ENCODE data around the gene CDKN2D. TPM values are rescaled to one million over a fixed set of nuclear protein-coding genes. Genes with fewer than 3 reads are reported as not detected.
"Not testable (repeated sequence)": the region's sequence is repeated elsewhere in the genome, so short reads cannot be mapped to it uniquely, and the experiment has no call there.

The CDKN2D gene
- total RNA-seq, 1 experiment from 2014 or later = 15.6 TPM

DNA sequence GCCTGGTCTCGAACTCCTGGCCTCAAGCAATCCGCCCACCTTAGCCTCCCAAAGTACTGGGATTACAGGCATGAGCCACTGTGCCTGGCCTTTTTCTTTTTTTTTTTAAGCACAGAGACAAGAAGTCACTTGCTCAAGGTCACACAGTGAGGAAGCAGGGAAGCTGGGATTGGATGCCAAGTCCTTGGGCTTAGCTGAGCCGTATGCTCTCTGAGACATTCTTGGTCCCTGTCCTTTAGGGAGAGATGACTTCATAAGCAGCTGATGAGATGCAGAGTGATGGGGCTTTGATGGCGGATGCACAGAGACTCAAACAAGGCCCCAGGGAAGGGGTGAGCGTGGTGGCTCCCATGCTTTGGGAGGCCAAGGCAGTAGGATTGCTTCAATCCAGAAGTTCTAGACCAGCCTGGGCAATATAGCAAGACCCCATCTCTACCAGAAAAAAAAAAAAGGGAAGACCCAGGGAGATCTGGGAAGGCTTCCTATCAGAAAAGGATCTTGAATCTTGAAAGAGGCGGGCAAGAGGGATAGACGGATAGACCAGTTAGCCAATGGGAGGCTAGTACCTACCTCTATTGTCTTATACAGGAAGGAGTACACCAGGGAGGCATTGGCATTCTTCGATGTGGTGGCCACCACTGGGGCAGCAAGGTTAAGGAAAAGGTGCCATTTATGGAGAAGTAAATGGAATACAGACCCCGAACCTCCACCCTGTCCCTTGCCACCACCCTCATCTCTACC lies 14.4 kb upstream of the CDKN2D start:
- no peak for DNase-seq (ENCODE audit: low spot score)
- in situ Hi-C loops (cut with HindIII; ENCODE audit: low sequenced_read_pairs) = no loop called here

DNA sequence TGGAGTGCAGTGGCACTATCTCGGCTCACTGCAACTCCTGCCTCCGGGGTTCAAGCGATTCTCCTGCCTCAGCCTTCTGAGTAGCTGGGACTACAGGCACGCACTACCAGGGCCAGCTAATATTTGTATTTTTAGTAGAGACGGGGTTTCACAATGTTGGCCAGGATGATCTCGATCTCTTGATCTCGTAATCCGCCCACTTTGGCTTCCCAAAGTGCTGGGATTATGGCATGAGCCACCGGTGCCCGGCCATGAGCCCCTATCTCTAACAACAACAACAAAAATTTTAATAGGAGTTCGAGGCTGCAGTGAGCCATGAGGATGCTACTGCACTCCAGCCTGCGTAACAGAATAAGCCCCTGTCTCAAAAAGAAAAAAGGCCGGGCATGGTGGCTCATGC lies 13.3 kb upstream of the CDKN2D start:
- in situ Hi-C loops (cut with HindIII; ENCODE audit: low sequenced_read_pairs) = no loop called here

DNA sequence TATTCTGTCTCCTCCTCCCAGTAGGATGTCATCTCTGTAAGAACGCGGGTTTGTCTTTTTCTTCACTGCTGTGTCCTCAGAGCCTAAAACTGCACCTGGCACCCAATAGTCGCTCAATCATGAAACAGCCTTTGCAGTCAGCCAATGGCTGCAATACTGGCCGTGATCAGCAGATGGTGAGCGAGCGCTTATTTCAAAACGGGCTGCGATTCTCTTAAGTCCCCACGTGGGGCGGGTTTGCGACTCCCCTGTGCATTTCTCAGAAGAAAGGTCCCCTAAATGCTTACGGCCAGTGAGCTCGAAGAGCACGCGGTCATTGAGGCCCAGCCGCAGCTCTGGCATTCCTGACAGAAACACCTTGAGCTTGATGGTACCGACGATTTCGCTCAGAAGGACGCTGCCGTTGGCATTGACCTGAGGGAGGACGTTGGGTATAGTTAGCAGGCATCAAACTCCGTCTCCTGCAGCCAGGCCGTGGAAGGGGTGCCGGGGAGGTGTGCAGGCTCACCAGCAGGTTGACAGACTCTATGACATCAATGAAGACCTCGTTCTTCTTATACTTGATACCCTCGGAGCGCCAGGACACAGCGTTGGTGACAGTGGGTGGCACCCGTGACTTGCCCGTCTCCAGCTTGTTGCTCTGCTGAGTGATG lies 12.3 kb upstream of the CDKN2D start:
- peak; percentile 95 for DNase-seq (ENCODE audit: low spot score)
- in situ Hi-C loops (cut with HindIII; ENCODE audit: low sequenced_read_pairs) = no loop called here

More for the DNA sequence above, 13.3 kb upstream of the CDKN2D start:
- no peak for DNase-seq (ENCODE audit: low spot score)

DNA sequence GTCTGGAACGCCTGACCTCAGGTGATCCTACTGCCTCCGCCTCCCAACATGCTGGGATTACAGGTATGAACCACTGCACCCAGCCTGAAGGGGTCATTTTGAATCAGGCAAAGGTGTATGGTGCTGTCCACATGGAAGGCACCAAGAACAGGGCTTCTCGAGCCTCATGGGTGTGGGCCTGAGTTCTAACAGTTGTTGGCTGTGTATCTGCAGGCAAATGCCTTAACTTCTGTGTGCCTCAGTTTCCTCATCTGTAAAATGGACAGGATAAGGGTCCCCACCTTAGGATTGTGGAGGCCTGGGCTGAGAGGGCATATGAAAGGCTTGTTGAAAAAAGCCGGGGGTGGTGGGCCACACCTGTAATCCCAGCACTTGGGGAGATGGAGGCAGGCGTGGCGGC lies 9.2 kb upstream of the CDKN2D start:
- no peak for DNase-seq (ENCODE audit: low spot score)
- in situ Hi-C loops (cut with HindIII; ENCODE audit: low sequenced_read_pairs) = no loop called here

DNA sequence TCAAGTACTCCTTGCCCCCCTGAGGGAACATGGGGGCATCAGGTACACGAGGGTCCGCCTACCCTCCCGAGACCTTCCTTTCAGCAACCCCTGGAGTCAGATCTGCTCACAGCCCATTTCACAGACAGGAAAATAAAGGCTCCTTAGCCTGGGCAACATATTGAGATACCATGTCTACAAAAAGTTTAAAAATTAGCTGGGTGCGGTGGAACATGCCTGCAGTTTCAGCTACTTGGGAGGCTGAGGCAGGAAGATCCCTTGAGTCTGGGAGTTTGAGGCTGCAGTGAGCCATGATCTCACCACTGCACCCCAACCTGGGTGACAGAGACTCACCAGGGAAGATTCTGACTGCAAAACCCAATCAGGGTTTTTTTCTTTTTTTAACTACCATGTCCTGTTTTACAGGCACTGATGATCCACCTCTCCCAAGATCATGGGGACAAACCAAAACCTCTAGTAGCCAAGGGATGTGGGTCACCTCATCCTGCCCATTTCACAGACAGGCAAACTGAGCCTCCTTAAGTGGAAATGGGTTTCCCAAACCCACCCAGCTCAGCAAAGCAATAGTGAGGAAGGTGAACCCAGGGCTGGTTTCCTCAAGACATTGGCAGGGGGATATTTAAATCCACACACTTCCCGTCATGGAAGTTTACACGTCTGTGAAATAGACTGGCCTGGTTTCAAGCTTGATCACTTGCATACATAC lies 6.4 kb upstream of the CDKN2D start:
- in situ Hi-C loops (cut with HindIII; ENCODE audit: low sequenced_read_pairs) = no loop called here
- no peak for DNase-seq (ENCODE audit: low spot score)

DNA sequence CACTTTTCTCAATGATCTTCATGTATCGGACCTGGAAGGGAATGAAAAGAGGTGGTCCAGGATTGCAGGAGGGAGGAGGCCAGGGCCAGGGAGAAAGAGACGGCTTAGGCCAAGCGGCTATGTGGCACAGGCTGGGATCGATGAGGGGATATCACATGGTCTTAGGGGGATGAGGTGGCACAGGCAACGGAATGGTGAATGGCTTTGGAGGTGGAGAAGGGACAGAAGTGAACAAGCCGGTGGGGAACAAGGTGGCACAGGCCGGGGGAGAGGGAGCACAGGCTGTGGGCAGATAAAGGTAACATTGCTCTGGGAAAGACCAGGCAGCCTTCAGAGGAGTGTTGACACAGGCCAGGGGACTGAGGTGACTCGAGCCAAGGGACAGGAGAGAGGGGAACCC lies 5.7 kb upstream of the CDKN2D start:
- in situ Hi-C loops (cut with HindIII; ENCODE audit: low sequenced_read_pairs) = no loop called here
- DNase-seq (ENCODE audit: low spot score) = no peak

DNA sequence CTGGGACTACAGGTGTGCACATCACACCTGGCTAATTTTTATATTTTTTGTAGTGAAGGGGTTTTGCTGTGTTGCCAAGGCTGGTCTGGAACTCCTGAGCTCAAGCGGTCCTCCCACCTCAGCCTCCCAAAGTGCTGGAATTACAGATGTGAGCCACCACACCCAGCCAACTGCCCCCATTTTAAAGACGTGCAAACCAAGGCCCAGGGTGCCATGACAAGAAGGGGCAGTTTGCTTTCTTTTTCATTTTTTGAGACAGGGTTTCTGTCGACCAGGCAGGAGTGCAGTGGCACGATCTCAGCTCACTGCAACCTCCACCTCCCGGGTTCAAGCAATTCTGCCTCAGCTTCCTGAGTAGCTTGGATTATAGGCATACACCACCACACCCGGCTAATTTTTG lies 5.0 kb upstream of the CDKN2D start:
- in situ Hi-C loops (cut with HindIII; ENCODE audit: low sequenced_read_pairs); DNase-seq (ENCODE audit: low spot score): not testable (repeated sequence)

DNA sequence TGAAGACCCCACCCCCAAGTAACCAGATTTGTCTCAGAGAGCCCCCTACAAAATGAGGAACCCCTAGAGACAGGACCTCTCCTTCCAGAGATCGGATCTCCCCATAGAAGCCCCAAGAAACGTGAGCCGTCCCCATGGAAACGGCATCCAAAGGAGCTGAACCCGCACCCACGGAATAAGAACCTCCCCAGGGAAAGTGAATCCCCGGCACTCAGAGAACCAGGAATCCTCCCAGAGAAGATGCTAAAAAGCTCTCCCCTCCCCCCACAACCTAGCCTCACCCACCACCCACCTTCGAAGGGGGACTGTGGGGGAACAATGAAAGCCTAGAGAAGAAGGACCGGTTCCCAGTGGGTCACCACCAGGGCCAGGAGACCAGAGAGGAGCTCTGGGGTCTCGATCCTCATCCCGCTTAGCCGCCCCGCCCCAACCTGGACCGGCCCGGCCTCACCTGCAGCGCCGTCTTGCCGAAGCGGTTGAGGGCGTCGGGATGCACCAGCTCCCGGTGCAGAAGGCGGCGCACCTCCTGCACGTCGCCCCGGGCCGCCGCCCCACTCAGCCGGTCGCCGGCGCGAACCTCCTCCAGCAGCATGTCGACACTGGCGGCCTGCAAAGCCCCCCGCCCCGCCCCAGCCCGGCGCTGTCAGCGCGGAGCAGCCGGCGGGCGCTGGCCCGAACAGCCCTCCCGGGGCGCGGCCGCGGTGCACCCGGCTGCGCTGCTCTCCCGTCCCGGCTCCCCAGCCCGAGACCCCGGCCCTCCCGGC lies 535 bp downstream of the CDKN2D start:
- no peak for DNase-seq (ENCODE audit: low spot score)
- in situ Hi-C loops (cut with HindIII; ENCODE audit: low sequenced_read_pairs) = no loop called here

DNA sequence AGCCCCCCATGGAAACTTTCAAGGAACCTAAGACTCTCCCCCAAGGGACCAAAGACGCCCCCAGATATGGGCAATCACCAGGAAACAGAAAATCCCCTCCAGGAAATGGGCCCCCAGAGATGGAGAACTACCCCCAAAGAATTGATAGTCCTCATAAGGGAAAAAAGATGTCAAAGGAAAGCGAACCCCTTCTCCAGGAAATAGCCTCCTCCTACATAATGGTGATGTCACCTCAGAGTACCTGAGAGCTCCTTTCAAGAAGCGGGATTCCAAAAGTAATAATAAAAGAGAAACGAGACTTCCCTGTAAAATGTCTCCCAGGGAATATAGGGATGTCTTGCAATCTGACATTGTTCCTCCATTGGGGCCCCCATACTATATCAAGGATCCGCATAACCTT lies 1.1 kb downstream of the CDKN2D start:
- in situ Hi-C loops (cut with HindIII; ENCODE audit: low sequenced_read_pairs) = no loop called here
- no peak for DNase-seq (ENCODE audit: low spot score)

DNA sequence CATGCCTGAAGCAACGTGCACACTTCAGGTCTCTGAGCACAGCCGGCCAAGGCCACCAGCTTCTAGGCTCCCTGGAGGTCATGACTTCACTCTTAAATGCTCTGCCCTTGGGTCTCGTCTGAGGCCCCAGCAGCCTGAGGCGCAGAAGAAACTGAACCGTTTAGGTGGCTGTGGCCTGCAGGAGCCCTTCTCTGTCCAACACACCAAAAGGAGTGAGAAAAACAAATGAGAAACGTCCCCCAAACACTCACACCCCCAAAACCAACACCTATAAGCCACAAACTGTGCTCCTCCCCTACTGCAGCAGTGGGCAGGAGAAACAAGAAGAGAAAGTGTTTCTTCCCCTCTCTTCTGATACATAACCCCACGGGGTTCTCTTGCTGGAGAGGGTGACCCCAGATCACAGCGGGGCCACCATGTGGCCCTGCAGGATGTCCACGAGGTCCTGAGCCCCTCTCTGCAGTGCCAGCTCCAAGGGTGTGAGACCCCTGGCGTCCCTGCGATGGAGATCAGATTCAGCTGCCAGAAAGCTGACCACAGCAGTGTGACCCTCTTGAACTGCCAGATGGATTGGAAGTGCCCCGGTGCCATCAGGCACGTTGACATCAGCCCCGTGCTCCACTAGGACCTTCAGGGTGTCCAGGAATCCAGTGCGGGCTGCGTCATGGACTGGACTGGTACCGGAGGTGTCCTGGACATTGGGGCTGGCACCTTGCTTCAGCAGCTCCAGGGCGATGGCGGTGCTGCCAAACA lies 1.9 kb downstream of the CDKN2D start:
- DNase-seq (ENCODE audit: low spot score) = no peak
- in situ Hi-C loops (cut with HindIII; ENCODE audit: low sequenced_read_pairs) = no loop called here

DNA sequence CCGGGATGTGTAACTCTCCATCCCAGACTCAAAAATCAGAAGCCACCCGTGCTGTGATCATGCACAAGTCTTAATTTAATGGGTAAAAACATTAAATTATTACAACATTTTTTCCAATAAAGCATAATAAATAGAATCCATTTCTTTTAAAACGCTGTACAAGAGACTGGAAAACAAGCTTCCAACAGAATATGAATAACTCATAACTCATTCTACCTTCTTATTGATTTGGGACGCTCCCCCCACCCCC lies 2.4 kb downstream of the CDKN2D start:
- in situ Hi-C loops (cut with HindIII; ENCODE audit: low sequenced_read_pairs) = no loop called here

DNA sequence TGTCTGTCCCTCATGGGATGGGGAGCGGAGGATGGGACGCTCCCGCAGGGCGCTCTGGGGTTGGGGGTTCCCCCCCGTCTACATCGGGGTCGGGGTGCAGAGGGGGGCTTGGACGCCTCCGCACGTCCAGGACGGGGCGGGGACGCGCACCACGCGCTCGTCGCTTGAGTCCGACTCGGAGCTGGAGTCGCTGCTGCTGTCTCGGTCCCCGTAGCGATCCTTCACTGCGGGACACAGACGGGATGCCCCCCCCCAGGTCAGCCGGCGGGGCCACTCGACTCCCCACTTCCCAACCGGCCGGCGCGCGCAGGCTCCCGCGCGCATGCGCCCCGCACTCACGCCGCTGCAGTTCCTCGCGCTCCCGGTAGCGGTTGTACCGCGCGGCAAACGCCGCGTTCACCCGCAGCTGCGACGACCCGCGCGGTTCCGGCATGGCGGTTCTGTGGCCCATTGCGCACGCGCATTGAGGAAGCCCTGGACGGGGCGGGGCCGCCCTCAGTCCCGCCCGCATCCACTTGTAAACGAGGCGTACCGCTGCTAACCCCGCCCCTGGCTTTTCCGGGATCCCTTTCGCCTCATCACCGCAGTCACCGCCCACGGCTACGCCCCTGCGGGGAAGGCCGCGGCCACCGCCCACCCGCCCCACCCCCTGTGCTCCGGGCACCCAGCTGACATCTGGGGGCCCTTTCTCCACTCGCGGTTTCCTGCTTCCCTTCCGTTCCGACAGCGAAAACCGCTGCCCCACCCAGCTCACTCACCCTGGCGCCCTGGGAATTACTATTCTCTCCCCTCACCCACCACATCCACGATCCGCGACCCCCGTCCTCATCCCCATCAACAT lies 3.0 kb downstream of the CDKN2D start, which contains the start of gene KRI1:
Gene KRI1, minus strand, starts transcription at position 444 of the 841 bp plus-strand sequence. Its CDS starts 11 bp downstream, at position 433.
- DNase-seq (ENCODE audit: low spot score) = peak; percentile 94
- in situ Hi-C loops (cut with HindIII; ENCODE audit: low sequenced_read_pairs) = no loop called here

More for the DNA sequence above, 2.4 kb downstream of the CDKN2D start:
- no peak for DNase-seq (ENCODE audit: low spot score)

DNA sequence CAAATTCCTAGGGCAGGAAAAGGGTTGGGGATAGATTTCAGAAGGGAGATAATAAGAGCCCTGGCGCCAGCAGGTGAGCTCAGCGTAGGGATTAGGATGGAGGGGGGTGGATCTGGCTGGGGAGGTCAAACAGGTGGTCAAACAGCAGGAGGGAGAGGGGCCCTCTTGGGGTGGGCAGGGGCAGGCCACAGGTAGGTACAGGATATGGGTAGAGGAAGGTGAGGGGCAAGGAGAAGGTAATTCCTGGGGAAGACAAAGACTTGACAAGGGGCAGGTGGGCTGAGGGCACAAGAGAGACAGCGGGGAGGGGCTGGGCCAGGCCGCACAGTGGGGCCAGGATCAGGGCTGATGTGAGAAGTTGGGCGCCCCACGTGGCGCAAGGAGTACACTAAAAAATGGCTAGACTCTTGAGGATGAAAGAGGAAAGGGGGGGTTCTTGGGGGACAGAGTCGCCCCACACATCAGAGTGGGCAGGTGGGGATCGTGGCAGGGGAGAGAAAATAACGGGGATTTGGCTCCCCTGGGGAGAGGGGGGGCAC lies 3.7 kb downstream of the CDKN2D start:
- DNase-seq (ENCODE audit: low spot score) = peak; percentile 39
- in situ Hi-C loops (cut with HindIII; ENCODE audit: low sequenced_read_pairs) = no loop called here

DNA sequence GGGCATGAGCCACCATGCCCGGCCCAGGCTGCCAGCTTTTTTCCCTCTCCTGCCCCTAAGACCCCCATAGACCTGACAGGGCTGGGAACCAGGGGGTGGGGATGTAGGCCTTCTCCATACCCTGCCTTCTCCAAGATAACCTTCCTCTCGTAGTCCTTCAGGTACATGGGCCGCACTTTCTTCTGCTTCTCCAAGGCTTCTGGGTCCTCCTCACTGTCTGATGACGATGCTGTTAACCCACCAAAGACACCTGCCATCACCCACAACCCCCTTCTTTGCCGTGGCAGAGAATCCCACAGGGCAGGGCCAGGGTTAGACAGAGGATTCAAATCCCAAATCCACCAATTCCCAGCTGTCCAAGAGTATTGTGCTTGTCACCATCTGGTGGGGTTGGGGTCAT lies 6.2 kb downstream of the CDKN2D start:
- no peak for DNase-seq (ENCODE audit: low spot score)
- in situ Hi-C loops (cut with HindIII; ENCODE audit: low sequenced_read_pairs) = no loop called here

DNA sequence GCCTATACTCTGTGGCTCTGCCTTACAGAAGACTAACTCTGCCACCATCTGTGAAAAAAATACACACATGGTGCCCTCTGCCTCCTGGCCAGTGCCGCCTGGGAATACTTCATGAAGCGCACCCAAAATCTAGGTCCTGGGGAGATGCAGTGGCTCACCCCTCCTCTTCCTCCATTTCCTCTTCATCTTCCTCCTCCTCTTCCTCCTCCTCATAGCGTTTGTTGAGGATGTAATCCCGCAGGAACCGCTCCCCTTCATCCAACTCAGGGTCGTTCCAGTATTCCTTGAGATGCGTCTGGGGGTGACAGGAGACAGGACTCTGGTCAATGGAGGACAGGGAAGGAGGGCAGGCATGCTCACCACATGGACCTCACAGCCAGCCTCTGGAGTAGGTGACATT lies 8.6 kb downstream of the CDKN2D start:
- in situ Hi-C loops (cut with HindIII; ENCODE audit: low sequenced_read_pairs) = no loop called here
- DNase-seq (ENCODE audit: low spot score) = no peak

DNA sequence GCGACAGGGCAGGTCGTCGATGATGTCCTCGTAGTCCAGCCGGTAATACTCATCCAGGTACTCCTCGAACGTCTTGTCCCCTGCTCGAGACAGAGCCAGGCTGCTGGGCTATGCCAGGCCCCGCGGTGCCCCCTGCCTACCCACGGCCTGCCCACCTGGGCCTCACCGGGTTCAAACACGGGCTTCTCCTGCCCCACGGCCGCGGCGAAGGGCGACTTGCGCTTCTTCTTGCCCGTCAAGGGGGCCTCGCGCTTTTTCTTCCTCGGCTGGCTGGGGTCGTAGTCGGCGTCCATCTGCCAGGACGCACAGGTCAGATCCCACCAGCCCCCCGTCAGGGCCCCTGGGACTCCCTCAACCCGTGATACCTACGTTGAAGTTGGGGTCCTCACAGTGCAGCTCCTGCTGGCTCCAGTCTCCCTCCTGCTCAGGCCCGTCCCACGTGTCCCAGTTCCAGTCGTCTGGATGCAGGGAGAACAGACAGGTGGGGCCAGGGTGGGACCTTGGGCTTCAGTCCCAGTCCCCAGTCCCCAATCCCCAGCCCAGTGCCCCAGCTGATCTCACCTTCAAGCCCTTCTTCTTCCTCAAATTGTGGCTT lies 11.1 kb downstream of the CDKN2D start:
- in situ Hi-C loops (cut with HindIII; ENCODE audit: low sequenced_read_pairs) = no loop called here
- DNase-seq (ENCODE audit: low spot score) = no peak

DNA sequence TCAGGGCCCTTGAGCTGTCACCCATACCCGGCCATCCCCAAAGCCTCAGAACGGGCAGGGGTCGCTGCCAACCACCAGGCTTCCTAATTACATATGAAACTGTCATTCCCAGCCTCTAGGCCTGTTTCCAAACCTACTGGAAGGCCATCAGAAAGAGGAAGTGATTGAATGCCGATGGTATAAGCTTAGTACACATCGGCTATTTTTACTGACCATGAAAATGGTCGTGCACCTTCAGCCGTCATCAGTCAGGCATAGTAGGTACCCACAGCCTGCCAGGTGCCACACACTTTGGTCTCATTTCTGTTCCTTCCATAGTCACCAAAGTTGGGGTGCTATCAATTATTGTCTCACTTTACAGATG lies 13.2 kb downstream of the CDKN2D start:
- in situ Hi-C loops (cut with HindIII; ENCODE audit: low sequenced_read_pairs) = no loop called here
- no peak for DNase-seq (ENCODE audit: low spot score)

Measured in G401 (cell line).